ENCODE results near the gene CPLX3.
A peak's percentile ranks its signal among the peaks of the same experiment; 100 is the strongest.

Gene CPLX3

DNA sequence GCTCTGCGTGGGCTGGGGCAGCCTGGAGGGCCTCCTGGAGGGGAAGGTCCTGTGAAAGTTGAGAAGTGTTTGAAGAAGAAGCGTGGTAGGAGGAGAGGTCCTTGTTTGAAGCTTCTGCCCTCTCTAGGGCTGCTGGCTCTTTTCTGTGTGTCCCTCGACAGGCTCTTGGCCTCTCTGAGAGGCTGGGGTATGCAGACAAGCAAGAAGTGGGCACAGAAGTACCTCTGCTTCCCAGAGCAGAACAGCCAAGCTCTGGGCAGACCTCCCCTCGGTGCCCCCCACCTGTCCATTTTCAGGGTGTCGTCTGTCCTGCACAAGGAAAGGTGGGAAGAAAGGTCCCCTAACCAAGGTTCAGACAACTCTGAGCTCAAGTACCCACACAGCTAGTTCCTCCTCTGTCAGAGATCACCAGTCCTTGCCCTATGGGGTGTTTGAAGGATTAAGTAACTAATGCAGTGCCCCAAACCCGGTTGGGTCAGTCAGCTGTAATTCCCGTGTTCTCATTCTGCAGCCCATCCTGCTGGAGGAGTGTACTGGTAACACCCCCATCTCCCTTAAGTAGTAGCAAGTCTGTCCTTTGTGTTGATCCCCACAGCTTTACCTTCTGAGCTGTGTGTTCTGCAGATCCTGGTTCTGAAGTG lies 38.3 kb upstream of the CPLX3 start:
- DNase-seq (ENCODE audit: low read depth), result no peak

DNA sequence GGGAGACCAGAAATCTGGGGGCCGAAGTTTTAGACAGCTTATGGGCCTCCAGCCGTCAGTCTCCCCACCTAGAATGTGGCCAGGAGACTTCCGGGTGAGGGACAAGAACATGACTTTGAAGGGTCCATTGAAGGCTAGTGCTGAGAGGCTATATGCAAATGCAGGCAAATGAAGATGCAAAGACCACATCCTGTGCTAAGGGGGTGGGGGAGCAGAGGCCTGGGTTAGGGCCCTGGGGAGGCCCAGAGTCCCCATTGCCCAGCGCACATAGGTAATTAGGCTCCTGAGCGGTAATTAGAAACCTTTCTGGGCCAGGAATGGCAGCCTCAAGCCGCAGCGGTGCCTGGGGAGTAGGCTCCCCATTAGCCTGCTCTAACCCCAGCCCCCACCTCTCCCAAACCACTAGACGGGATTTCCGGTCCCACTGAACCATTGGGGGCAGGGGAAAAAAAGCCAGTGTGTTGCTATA lies 37.7 kb upstream of the CPLX3 start:
- no peak for DNase-seq (ENCODE audit: low read depth)

DNA sequence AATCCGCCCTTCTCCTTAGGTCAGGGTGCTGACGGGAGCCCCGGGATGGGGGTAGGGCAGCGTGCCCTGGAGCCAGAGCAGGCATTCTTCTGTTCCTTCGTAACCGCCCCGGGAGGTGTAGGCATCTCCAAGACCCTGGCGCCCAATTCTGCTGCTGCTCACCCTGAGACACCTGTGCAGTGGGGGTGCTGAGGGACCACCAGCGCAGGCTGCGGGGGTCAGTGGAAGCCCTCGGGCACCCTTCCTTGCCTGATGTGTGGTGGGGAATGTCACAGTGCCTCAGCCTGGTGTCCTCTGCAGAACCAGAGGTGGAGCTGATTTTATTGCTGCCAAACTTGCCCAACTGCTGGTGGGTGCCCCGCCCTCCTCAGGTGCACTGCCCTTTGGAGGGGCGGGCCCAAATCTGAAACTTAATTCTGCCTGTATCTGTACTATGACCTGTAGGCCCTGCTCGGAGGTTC lies 37.2 kb upstream of the CPLX3 start:
- no peak for DNase-seq (ENCODE audit: low read depth)

DNA sequence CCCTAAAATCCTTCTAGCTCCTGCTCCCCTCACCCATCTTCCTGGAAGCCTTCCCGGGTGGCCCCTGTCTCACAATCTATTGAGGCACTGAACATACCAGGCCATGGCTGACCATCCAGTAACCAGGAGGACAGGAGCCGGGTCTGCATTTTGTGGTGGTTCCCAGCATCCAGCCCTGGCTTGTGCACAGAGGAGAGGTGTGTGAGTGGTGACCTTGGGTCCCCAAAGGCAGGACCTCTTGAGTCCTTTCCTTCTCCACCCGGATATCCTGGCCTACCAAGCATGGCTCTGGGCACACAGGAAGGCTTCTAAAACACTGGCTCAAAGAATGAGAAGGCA lies 36.7 kb upstream of the CPLX3 start:
- DNase-seq (ENCODE audit: low read depth), result no peak

DNA sequence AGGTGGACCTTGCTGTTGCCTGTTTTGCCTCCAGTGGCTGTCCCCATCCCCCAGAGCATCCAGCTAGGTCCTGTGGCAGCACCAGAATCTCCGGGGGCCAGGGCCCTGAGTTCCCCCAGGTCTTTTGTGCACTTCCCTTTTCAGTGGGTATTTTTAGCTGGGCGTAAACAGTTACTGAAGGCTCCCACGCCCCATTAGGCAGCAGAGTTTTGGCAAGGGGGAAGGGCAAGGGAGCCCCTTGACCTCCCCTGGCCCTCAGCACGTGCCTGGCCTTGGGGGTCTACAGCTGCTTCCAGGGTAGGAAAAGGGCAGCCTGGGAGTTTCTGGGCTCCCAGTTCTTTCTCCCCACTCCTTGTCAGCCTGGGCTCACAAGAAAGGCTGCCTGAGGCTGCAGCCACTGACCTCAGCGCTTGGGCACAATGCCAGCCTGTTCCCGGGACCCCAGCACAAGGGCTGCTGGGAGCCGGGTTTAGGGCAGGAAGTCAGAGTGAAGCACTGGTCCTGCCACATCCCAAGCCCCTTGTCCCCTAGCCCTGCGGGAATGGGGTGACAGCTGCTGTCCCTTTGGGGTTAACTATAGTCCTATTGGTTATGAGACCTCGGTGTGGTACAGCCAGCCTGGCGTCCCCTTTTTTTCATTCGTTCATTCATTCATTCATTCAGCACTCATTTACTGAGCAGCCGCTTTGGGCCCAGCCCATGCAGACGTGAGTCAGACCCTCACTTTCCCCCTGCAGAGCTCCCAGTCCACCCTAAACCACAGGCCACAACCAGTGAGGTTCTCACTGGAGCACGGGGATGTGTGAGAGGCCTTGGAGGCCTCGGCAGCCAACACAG lies 36.1 kb upstream of the CPLX3 start:
- DNase-seq (ENCODE audit: low read depth), result peak; percentile 92

DNA sequence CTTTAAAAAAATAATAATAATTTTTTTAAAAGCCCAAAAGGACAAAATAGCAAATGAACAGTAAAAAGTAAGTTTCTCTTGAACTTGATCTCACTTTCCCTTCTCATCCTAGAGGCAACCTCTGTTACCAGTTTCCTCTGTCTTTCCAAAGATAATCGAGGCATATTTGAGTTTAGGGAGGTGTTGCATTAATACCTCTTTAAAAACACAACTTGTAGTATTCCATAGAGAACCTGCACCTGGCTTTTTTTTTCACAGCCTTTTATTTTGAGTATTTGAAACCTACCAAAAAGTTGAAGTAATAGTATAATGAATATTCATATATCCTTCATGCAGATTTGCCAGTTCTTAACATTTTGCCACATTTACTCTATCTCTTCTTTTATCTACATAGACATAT lies 35.4 kb upstream of the CPLX3 start:
- no peak for DNase-seq (ENCODE audit: low read depth)

DNA sequence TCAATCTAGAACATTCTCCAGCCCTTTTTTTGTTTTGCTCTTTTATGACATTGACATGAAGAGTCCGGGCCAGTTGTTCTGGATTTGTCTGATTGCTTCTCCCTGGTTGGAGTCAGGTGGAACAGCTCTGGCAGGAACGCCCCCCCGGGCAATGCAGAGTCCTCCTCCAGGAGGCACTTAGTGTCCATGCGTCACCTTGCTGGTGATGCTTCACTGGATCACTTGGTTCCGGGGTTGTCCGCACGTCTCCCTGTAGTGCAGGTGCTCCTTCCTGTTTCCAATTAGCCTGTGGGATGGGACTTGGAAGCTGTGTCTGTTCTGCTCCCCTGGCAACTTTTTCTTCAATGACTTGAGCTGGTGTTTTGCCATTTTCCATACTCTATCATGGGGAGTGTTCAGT lies 34.8 kb upstream of the CPLX3 start:
- no peak for DNase-seq (ENCODE audit: low read depth)

DNA sequence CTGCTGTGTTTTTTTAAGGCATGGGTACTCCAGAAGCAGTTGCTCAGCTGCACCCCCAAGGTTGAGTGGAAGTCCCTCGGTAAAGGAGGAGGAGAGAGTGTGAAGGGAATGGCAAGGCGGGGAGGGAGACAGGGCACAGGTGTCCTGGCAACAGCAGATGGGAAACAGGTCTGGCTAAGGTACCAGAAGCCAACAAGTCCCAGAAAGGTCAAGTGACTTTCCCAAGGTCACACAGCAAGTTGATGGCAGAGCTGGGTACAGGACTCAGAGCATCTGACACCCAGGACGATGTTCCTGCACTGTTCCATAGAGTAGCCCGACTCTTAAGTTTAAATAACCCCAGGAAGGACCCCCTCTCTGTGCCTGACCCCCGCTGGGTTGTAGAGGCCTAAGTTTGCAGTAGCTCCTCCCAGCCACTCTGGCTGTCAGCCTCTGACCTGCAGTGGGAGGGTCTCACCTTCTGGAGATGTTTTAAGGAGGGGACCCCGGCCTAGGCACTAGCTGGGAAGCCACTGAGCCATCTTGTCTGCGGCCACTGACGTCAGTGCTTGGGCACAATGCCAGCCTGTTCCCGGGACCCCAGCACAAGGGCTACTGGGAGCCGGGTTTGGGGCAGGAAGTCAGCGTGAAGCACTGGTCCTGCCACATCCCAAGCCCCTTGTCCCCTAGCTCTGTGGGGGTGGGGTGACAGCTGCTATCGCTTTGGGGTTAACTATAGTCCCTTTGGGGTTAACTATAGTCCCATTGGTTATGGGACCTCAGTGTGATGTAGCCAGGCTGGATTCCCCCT lies 34.0 kb upstream of the CPLX3 start:
- no peak for DNase-seq (ENCODE audit: low read depth)

DNA sequence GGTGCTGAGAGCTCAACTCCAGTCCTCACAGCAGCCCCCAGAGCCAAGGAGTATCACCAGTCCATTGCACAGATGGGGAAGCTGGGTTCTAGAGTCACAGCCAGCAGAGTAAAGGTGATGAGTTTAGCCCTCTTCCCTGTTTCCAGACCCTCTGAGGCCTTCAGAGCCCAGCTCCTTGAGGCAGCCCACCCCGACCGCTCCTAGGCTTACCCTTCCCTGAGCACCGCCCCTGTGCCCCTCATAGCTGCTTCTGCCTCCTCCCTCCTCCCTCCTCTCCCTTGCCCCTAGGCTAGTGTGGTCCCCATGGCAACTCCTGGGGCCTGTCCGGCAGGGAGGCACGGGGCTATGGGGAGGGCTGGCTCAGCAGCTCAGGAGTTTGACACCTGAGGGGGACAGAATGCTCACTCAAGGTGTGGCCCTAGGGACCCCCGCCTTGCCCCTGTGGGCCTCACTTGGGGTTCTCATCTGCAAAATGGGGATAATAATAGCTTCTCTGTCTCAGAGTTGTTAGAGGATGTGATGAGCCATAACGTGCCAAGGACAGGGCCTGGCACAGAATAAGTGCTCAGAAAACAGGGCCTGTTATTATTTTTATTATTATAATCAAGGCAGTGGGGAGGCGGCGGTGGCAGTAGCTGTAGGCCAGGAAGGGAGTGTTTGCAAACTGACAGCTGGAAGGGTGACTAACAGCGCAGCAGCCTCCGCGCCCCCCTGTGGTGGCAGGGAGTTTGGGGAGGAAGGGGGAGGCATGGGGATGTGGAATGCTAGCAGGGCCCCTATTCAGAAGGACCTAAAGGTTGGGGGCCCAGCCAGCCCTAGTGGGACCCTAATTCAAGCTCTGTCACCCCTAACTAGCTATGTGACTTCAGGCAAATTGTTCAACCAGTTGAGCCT lies 33.0 kb upstream of the CPLX3 start:
- DNase-seq (ENCODE audit: low read depth), result peak; percentile 45

DNA sequence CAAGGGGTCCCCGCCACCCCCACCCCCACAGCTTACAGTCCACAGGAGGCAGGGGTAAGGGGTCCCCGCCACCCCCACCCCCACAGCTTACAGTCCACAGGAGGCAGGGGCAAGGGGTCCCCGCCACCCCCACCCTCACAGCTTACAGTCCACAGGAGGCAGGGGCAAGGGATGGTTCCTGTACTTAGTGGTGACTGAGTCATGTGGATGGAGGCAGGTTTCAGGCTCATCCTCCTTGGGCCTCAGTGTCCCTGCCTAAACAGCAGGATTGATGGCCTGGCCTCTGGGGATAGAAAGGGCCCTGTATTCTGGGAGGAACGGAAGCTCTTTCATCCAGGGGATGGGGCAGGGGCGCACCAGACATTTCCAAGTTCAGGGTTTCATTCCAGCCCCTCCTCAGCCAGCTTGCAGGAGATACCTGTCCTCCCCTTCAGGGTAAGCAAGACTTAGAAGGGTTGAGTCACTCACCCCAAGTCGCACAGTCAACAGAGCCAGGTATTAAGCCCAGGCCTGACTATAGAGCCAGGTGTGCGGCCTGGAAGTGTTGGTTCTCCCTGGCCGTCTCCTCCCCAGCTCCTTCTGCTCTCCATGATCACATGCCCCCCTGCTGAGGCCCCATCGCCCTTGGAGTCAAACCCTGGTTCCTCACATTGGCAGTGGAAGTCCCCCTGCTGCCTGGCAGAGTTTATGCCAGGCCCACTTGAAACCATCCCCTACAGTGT lies 32.0 kb upstream of the CPLX3 start:
- no peak for DNase-seq (ENCODE audit: low read depth)

DNA sequence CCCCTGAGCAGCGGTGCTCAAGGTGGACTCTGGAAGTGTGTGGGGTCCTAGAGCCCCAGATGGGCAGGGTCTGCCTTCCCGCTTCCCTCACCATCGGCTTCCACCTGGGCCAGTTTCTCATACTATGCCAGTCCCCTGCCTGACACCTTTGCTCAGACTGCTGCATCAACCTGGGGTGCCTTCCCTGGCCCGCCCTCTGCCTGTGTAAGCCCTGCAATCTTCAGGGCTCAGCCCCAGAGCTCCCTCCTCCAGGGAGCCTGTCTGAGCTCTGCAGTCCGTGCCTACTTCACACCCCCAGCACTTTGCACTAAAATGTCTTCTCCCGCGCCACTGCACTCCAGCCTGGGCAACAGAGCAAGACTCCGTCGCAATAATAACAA lies 31.5 kb upstream of the CPLX3 start:
- no peak for DNase-seq (ENCODE audit: low read depth)

DNA sequence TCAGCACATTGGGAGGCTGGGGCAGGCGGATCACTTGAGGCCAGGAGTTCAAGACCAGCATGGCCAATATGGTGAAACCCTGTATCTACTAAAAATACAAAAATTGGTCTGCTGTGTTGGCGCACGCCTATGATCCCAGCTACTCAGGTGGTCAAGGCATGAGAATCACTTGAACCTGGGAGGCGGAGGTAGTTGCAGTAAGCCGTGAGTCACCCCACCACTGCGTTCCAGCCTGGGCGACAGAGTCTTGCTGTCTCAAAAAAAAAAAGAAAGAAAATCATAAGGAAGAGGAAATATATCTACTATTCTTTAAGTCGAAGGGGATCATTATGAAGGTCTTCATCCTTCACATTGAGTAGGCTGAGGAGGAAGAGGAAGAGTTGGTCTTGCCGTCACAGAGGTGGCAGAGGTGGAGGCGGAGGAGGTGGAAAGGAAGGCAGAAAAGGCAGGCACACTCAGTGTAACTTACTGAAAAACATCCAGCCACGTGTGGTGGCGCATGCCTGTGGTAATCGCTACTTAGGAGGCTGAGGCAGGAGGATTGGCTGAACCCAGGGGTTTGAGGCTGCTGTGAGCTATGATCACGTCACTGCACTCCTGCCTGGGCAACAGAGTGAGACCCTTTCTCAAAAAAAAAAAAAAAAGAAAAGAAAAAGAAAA lies 30.3 kb upstream of the CPLX3 start:
- no peak for DNase-seq (ENCODE audit: low read depth)

DNA sequence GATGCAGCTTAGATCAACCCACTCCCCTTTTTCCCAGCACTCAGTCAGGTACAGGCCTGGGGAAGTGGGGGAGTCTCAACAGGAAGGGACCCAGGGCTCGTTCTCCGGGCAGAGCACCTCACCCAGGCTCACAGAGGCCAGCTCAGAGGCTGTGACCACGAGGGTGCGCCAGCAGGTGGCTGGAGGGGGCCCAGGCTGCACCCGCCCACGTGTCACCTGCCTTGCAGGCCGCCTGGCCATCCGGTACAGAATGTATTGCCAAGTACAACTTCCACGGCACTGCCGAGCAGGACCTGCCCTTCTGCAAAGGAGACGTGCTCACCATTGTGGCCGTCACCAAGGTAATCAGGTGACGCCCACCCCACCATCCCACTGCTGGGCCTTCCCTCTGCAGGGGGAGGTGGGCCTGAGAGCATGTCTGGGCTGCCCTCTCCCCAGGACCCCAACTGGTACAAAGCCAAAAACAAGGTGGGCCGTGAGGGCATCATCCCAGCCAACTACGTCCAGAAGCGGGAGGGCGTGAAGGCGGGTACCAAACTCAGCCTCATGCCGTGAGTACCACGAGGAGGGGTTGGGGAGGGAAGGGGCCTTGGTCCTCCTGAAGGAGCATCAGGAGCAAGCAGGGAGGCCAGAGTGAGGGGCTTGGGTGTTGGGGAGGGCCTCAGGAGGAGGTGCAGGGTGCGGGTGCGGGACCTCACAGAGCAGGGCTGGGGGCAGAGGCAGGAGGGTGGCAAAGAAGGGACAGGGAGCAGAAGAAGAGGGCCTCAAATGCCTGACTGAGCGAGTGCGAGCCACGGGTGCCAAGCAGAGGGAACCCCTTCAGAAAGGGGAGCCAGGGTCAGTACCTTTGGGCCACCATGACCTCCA lies 27.8 kb upstream of the CPLX3 start:
- no peak for DNase-seq (ENCODE audit: low read depth)

DNA sequence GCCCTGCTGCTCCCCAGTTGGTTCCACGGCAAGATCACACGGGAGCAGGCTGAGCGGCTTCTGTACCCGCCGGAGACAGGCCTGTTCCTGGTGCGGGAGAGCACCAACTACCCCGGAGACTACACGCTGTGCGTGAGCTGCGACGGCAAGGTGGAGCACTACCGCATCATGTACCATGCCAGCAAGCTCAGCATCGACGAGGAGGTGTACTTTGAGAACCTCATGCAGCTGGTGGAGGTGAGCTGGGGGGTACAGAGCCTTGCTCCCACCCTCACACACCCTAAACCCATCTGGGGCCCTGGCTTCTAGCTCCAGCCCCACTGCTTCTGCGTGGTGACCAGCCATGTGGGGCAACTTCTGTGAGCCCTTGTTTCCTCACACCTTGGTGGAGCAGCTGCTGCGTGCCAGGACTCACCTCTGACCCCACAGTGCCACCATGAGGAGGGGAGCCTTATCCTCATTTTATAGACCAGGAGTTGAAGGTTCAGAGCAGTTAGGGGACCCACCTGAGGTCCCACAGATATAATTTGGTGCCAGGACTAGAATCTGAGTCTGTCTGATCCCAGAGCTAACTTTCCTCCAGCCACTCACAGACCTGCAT lies 27.1 kb upstream of the CPLX3 start:
- no peak for DNase-seq (ENCODE audit: low read depth)

DNA sequence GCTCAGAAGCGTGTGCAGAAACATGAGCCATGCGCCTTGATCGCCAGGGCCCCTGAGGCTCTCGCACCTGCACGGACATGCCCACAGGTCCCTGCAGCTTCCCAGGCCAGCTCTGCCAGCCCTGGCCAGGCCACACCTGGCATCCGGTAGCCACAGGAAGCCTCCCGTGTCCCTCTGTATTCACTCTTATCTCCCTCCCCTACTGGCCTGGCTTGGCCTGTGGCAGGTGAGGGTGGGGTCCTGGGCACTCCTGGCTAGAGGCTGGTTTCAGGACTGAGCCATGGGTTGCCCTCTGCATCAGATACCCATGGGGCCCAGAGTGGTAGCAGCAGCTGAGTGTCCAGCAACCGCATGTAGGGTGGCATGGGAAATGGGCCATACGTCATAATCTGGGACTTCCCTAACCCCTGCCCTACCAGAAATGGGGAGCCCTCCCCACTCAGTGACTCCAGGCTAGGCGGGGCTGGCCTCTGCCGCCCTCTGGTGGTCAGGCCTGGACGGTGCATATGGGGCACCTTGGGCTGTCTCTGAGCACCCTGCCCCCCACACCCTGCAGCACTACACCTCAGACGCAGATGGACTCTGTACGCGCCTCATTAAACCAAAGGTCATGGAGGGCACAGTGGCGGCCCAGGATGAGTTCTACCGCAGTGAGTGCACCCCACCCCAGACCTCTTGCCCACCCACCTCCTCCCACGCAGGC lies 26.4 kb upstream of the CPLX3 start:
- DNase-seq (ENCODE audit: low read depth), result peak; percentile 73

DNA sequence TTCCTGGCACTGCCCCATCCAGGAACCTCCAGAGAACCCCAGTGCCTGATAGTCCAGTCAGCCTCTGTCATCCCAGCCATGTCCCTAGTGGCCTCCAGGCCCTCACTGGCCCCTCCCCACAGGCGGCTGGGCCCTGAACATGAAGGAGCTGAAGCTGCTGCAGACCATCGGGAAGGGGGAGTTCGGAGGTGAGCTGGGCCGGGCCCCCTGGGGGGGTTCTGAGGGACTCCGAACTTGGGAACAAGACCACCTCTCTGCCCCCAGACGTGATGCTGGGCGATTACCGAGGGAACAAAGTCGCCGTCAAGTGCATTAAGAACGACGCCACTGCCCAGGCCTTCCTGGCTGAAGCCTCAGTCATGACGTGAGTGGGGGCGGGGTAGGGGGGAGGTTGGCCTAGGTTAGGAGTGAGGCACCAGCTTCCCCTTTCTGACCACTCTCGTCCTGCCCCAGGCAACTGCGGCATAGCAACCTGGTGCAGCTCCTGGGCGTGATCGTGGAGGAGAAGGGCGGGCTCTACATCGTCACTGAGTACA lies 25.8 kb upstream of the CPLX3 start:
- DNase-seq (ENCODE audit: low read depth), result no peak

DNA sequence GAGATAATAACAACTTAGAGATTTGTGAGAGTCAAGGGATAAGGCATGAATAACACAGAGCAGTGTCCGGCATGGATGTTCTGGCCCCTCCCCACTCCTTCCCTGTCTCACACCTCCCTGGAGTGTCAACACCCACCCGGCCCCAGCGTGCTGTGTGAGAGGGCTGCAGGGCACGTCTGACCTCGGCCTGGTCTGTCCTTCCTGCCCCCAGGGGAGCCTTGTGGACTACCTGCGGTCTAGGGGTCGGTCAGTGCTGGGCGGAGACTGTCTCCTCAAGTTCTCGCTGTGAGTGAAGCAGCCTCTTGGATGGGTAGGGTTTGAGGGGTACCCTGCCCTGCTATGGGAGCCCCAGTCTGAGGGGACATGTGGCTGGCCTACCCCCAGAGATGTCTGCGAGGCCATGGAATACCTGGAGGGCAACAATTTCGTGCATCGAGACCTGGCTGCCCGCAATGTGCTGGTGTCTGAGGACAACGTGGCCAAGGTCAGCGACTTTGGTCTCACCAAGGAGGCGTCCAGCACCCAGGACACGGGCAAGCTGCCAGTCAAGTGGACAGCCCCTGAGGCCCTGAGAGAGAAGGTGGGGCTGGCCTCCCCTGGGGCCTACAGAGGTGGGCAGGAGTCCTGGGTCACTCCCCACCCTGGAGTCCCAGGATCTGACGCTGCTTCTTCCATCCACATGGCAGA lies 25.0 kb upstream of the CPLX3 start:
- DNase-seq (ENCODE audit: low read depth), result no peak

DNA sequence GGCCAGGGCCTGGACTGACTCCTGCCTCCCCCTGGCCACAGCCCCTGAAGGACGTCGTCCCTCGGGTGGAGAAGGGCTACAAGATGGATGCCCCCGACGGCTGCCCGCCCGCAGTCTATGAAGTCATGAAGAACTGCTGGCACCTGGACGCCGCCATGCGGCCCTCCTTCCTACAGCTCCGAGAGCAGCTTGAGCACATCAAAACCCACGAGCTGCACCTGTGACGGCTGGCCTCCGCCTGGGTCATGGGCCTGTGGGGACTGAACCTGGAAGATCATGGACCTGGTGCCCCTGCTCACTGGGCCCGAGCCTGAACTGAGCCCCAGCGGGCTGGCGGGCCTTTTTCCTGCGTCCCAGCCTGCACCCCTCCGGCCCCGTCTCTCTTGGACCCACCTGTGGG lies 24.1 kb upstream of the CPLX3 start:
- no peak for DNase-seq (ENCODE audit: low read depth)

Data from ELR (cell line).